ENCODE results near the gene SSRP1.
"Not testable (repeated sequence)": the region's sequence is repeated elsewhere in the genome, so short reads cannot be mapped to it uniquely, and the experiment has no call there.

SSRP1 gene

DNA sequence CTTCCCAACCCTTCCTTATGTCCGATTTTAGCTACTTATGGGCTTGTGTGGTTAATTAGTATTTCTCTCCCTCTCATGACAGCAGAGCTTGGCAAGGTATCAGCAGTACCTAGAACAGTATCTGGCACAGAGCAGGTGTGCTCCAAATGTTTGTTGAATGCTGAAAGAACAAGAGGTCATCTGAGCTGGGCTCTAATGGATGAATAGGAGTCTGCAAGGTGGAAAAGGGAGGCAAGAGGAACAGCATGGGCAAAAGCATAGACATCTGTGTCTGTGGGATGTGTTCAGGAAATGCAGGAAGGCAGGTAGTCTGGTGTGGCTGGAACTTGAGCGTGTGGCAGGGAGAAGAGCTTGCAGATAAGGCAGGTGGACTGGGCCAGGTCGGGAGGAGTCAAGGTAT lies 26.2 kb upstream of the SSRP1 start:
- Histone ChIP-seq H3K36me3 (ENCODE audit: control insufficient read depth, insufficient read depth, low read length) (no peaks in the 10 kb centered on the region), H3K4me3 (replicated peaks; ENCODE audit: low read depth, low read length) (no peak overlapping the region), H3K27me3 (replicated peaks; ENCODE audit: control insufficient read depth, insufficient read depth, low read length) (no peaks in the 10 kb centered on the region; the same call in none of the 2 replicates)
- no peak for DNase-seq (ENCODE audit: extremely low read depth, insufficient read length)
- TF ChIP-seq CTCF (IDR thresholded peaks at IDR 0.05; ENCODE audit: insufficient read depth, low read length, poor library complexity, severe bottlenecking): no peak

DNA sequence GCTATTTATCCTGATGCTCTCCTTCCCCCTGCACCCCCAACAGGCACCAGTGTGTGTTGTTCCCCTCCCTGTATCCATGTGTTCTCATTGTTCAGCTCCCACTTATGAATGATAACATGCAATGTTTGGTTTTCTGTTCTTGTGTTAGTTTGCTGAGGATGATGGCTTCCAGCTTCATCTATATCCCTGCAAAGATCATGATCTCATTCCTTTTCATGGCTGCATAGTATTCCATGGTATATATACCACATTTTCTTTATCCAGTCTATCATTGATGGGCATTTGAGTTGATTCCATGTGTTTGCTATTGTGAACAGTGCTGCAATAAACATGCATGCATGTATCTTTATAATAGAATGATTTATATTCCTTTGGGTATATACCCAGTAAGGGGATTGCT lies 25.7 kb upstream of the SSRP1 start:
- not testable (repeated sequence) for H3K27me3 ChIP-seq (replicated peaks; ENCODE audit: control insufficient read depth, insufficient read depth, low read length); DNase-seq (ENCODE audit: extremely low read depth, insufficient read length); H3K4me3 ChIP-seq (replicated peaks; ENCODE audit: low read depth, low read length); H3K36me3 ChIP-seq (ENCODE audit: control insufficient read depth, insufficient read depth, low read length)

- no peaks in the 10 kb centered on the region for H3K36me3 ChIP-seq (ENCODE audit: control insufficient read depth, insufficient read depth, low read length)
- no peak for TF ChIP-seq CTCF (IDR thresholded peaks at IDR 0.05; ENCODE audit: insufficient read depth, low read length, poor library complexity, severe bottlenecking)
- H3K27me3 ChIP-seq (replicated peaks; ENCODE audit: control insufficient read depth, insufficient read depth, low read length): no peaks in the 10 kb centered on the region; the same call in none of the 2 replicates
- no peak overlapping the region for H3K4me3 ChIP-seq (replicated peaks; ENCODE audit: low read depth, low read length)
- no peak for DNase-seq (ENCODE audit: extremely low read depth, insufficient read length)
Observed at GRCh38 chr11:57360991-57361390, 25.3 kb upstream of the SSRP1 start.

GRCh38 chr11:57359896-57360690 lies 24.4 kb upstream of the SSRP1 start:
- no peak for TF ChIP-seq CTCF (IDR thresholded peaks at IDR 0.05; ENCODE audit: insufficient read depth, low read length, poor library complexity, severe bottlenecking)
- no peak for DNase-seq (ENCODE audit: extremely low read depth, insufficient read length)
- H3K27me3 ChIP-seq (replicated peaks; ENCODE audit: control insufficient read depth, insufficient read depth, low read length): no peaks in the 10 kb centered on the region; the same call in none of the 2 replicates
- H3K4me3 ChIP-seq (replicated peaks; ENCODE audit: low read depth, low read length): no peak overlapping the region
- H3K36me3 ChIP-seq (ENCODE audit: control insufficient read depth, insufficient read depth, low read length): no peaks in the 10 kb centered on the region

- Histone ChIP-seq H3K4me3 (replicated peaks; ENCODE audit: low read depth, low read length) (no peak overlapping the region), H3K36me3 (ENCODE audit: control insufficient read depth, insufficient read depth, low read length) (no peaks in the 10 kb centered on the region), H3K27me3 (replicated peaks; ENCODE audit: control insufficient read depth, insufficient read depth, low read length) (no peaks in the 10 kb centered on the region; the same call in none of the 2 replicates)
- no peak for TF ChIP-seq CTCF (IDR thresholded peaks at IDR 0.05; ENCODE audit: insufficient read depth, low read length, poor library complexity, severe bottlenecking)
- DNase-seq (ENCODE audit: extremely low read depth, insufficient read length): no peak
Observed at GRCh38 chr11:57359396-57359795, 23.7 kb upstream of the SSRP1 start.

GRCh38 chr11:57358991-57359390 lies 23.3 kb upstream of the SSRP1 start:
- no peak for TF ChIP-seq CTCF (IDR thresholded peaks at IDR 0.05; ENCODE audit: insufficient read depth, low read length, poor library complexity, severe bottlenecking)
- no peak overlapping the region for H3K4me3 ChIP-seq (replicated peaks; ENCODE audit: low read depth, low read length)
- DNase-seq (ENCODE audit: extremely low read depth, insufficient read length): no peak
- H3K36me3 ChIP-seq (ENCODE audit: control insufficient read depth, insufficient read depth, low read length): no peaks in the 10 kb centered on the region
- H3K27me3 ChIP-seq (replicated peaks; ENCODE audit: control insufficient read depth, insufficient read depth, low read length): no peaks in the 10 kb centered on the region; the same call in none of the 2 replicates
